H9 (cell line): ENCODE measurements around the gene PRR5L. TPM values are rescaled to one million over a fixed set of nuclear protein-coding genes. Genes with fewer than 3 reads are reported as not detected.

Source experiments
- DNase-seq: peaks from one replicate; pipeline ENCODE4 v3.0.0-alpha.2; 2017
- H2AFZ ChIP-seq: one replicate; pipeline ENCODE4 v1.6.1; 2013; ENCODE audit warnings: mild to moderate bottlenecking, low read length, control low read depth, moderate library complexity
- H2AK5ac ChIP-seq: 2 replicates; pipeline ENCODE4 v1.6.1; 2013; ENCODE audit warnings: low read length, control low read depth, mixed read lengths; ENCODE audit not compliant: insufficient read length
- H2BK120ac ChIP-seq: one replicate; pipeline ENCODE4 v1.6.1; 2013; ENCODE audit warnings: low read depth, mild to moderate bottlenecking, low read length, control low read depth, inconsistent platforms; ENCODE audit not compliant: poor library complexity, severe bottlenecking
- H2BK12ac ChIP-seq: 2 replicates; pipeline ENCODE4 v1.6.1; 2013; ENCODE audit warnings: low read length, control low read depth, mixed read lengths, low read depth; ENCODE audit not compliant: insufficient read length
- H2BK15ac ChIP-seq: 2 replicates; pipeline ENCODE4 v1.6.1; 2013; ENCODE audit warnings: low read depth, low read length, control low read depth
- H2BK20ac ChIP-seq: one replicate; pipeline ENCODE4 v1.6.1; 2013; ENCODE audit warnings: low read depth, mild to moderate bottlenecking, low read length, control low read depth, inconsistent platforms; ENCODE audit not compliant: poor library complexity, severe bottlenecking
- H2BK5ac ChIP-seq: 2 replicates; pipeline ENCODE4 v1.6.1; 2013; ENCODE audit warnings: low read length, control low read depth, mixed read lengths; ENCODE audit not compliant: insufficient read length
- H3K14ac ChIP-seq: 2 replicates; pipeline ENCODE4 v1.6.1; 2013; ENCODE audit warnings: low read length, control low read depth; ENCODE audit not compliant: insufficient read depth
- H3K18ac ChIP-seq: 2 replicates; pipeline ENCODE4 v1.6.1; 2013; ENCODE audit warnings: low read depth, mild to moderate bottlenecking, mixed read lengths, low read length, control low read depth; ENCODE audit not compliant: insufficient read length
- H3K23ac ChIP-seq: 2 replicates; pipeline ENCODE4 v1.6.1; 2013; ENCODE audit warnings: low read length, control low read depth, mixed read lengths, low read depth; ENCODE audit not compliant: insufficient read length
- H3K23me2 ChIP-seq: 2 replicates; pipeline ENCODE4 v1.6.1; 2013; ENCODE audit warnings: low read depth, mild to moderate bottlenecking, mixed read lengths, low read length, control low read depth; ENCODE audit not compliant: insufficient read length, poor library complexity, severe bottlenecking
- H3K27ac ChIP-seq: 2 replicates; pipeline ENCODE4 v1.5.1; 2013; ENCODE audit warnings: low read length, control low read depth, mixed read lengths, low read depth; ENCODE audit not compliant: insufficient read length
- H3K27me3 ChIP-seq: 2 replicates; pipeline ENCODE4 v1.6.1; 2013; ENCODE audit warnings: low read length, control low read depth, inconsistent platforms; ENCODE audit not compliant: insufficient read depth
- H3K4ac ChIP-seq: 2 replicates; pipeline ENCODE4 v1.6.1; 2013; ENCODE audit warnings: low read depth, mild to moderate bottlenecking, control low read depth, inconsistent platforms, low read length, moderate library complexity
- H3K4me1 ChIP-seq: 2 replicates; pipeline ENCODE4 v1.6.1; 2013; ENCODE audit warnings: low read length, control low read depth, inconsistent platforms; ENCODE audit not compliant: insufficient read depth
- H3K4me2 ChIP-seq: 2 replicates; pipeline ENCODE4 v1.6.1; 2013; ENCODE audit warnings: low read length, control low read depth, mixed read lengths; ENCODE audit not compliant: insufficient read length, insufficient read depth
- H3K56ac ChIP-seq: 2 replicates; pipeline ENCODE4 v1.6.1; 2013; ENCODE audit warnings: low read depth, mild to moderate bottlenecking, mixed read lengths, low read length, control low read depth; ENCODE audit not compliant: insufficient read length
- H3K79me1 ChIP-seq: 2 replicates; pipeline ENCODE4 v1.6.1; 2013; ENCODE audit warnings: low read depth, mild to moderate bottlenecking, moderate library complexity, low read length, control low read depth, inconsistent platforms; ENCODE audit not compliant: insufficient read depth, poor library complexity, severe bottlenecking
- H3K79me2 ChIP-seq: 2 replicates; pipeline ENCODE4 v1.6.1; 2013; ENCODE audit warnings: low read length, control low read depth, inconsistent platforms; ENCODE audit not compliant: insufficient read depth
- H3K9ac ChIP-seq: 2 replicates; pipeline ENCODE4 v1.6.1; 2013; ENCODE audit warnings: low read length, control low read depth, mixed read lengths; ENCODE audit not compliant: insufficient read length; ENCODE audit errors: extremely low read depth
- H3K9me3 ChIP-seq: one replicate; pipeline ENCODE4 v1.6.1; 2013; ENCODE audit warnings: low read depth, low read length, inconsistent platforms; ENCODE audit not compliant: control insufficient read depth
- H3T11ph ChIP-seq: one replicate; pipeline ENCODE4 v1.6.1; 2013; ENCODE audit warnings: mild to moderate bottlenecking, low read length, control low read depth, inconsistent platforms
- H4K20me1 ChIP-seq: one replicate; pipeline ENCODE4 v1.6.1; 2013; ENCODE audit not compliant: control insufficient read depth, insufficient read length, insufficient read depth
- H4K5ac ChIP-seq: 2 replicates; pipeline ENCODE4 v1.6.1; 2013; ENCODE audit warnings: low read depth, mild to moderate bottlenecking, mixed read lengths, low read length, control low read depth; ENCODE audit not compliant: insufficient read length
- H4K8ac ChIP-seq: replicated peaks from 2 replicates; pipeline ENCODE4 v1.6.1; 2013; ENCODE audit warnings: low read length, control low read depth, mixed read lengths, low read depth; ENCODE audit not compliant: insufficient read length
- H4K91ac ChIP-seq: 2 replicates; pipeline ENCODE4 v1.6.1; 2013; ENCODE audit warnings: low read depth, mild to moderate bottlenecking, moderate library complexity, mixed read lengths, low read length, control low read depth; ENCODE audit not compliant: insufficient read length
- H3K27ac Mint-ChIP-seq, 3 experiments: 2 replicates in 2 of 3; 3 replicates in 1 of 3; pipeline ENCODE4 v1.8.0; 2020 to 2021; ENCODE audit warnings: mixed read lengths in 3 of 3, mild to moderate bottlenecking in 1 of 3, moderate library complexity in 1 of 3
- H3K27me3 Mint-ChIP-seq: 2 replicates; pipeline ENCODE4 v1.8.0; 2021; ENCODE audit warnings: low read depth, mild to moderate bottlenecking, moderate library complexity, mixed read lengths
- H3K36me3 Mint-ChIP-seq, 3 experiments: 2 replicates in 2 of 3; 3 replicates in 1 of 3; pipeline ENCODE4 v1.8.0; 2020 to 2021; ENCODE audit warnings: low read depth in 3 of 3, mixed read lengths in 3 of 3; ENCODE audit not compliant: insufficient read depth in 1 of 3
- H3K4me1 Mint-ChIP-seq, 2 experiments: 2 replicates each; pipeline ENCODE4 v1.8.0; 2020; ENCODE audit warnings: mixed read lengths in 2 of 2
- H3K4me3 Mint-ChIP-seq, 2 experiments: 2 replicates in 1 of 2; 3 replicates in 1 of 2; pipeline ENCODE4 v1.8.0; 2020 to 2021; ENCODE audit warnings: mild to moderate bottlenecking in 2 of 2, mixed read lengths in 2 of 2, moderate library complexity in 1 of 2
- H3K9me3 Mint-ChIP-seq, 2 experiments: 2 replicates in 1 of 2; 3 replicates in 1 of 2; pipeline ENCODE4 v1.8.0; 2020; ENCODE audit warnings: mild to moderate bottlenecking in 2 of 2, mixed read lengths in 2 of 2, moderate library complexity in 1 of 2
- WGBS: extraction: QIAGEN DNeasy Blood & Tissue Kit; methylation state at CpG from one replicate; pipeline ENCODE4 v1.1.7; 2013; ENCODE audit warnings: missing lambda C conversion rate, low lambda C conversion rate, mixed read lengths; ENCODE audit not compliant: insufficient read length; ENCODE audit errors: extremely low coverage; 5-methylcytosine and 5-hydroxymethylcytosine counted together
- total RNA-seq: library from RNA; stranded (reverse); gene quantifications from 2 replicates; pipeline ENCODE4 v1.2.1, GENCODE V29; 2021
- TF ChIP-seq, protein P1 (sequence below): fragments of 200-600 bp; sonication (generic); conservative IDR thresholded peaks from 3 replicates; pipeline ENCODE4 v1.8.0; 2021; ENCODE audit warnings: antibody characterized with exemption, mild to moderate bottlenecking

Gene PRR5L
- total RNA-seq, 1 experiment from 2014 or later, result 5.6 TPM

DNA sequence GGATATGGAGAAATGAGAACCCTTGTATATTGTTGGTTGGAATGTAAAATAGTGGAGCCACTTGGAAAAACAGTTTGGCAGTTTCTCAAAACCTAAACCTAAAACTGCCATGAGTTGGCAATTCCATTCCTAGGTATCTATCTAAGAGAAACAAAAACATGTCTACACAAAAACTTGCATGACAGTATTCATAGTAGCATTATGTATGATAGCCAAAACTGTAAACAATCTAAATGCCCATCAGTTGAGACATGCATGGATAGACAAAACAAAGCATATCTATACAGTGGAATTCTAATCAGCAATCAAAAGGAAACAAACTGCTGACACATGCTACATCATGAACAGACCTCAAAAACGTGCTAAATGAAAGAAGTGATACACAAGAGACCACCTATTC lies 179.1 kb downstream of the PRR5L start:
- Histone ChIP-seq H3K9ac (no peak overlapping the region), H2BK5ac (no peak overlapping the region), H2AK5ac (no peak overlapping the region), H2AFZ (no peak overlapping the region), H4K5ac (no peak overlapping the region), H3K18ac (no peak overlapping the region), H3K4me1 (no peaks in the 10 kb centered on the region), H3K4me2 (no peak overlapping the region), H3T11ph (no peak overlapping the region), H3K14ac (no peak overlapping the region), H3K27ac (no peak overlapping the region), H4K8ac (no peak overlapping the region), H3K79me2 (no peaks in the 10 kb centered on the region), H3K23me2 (no peaks in the 10 kb centered on the region), H3K56ac (no peak overlapping the region), H4K20me1 (no peaks in the 10 kb centered on the region), H2BK20ac (no peak overlapping the region), H3K79me1 (no peaks in the 10 kb centered on the region), H3K9me3 (no peaks in the 10 kb centered on the region), H4K91ac (no peak overlapping the region), H3K4ac (no peak overlapping the region), H2BK12ac (no peak overlapping the region), H2BK15ac (no peak overlapping the region), H2BK120ac (no peak overlapping the region), H3K27me3 (no peaks in the 10 kb centered on the region), H3K23ac (no peak overlapping the region)
- WGBS, result no CpG with 5 or more reads among the region's 1 CpG
- H3K27me3 Mint-ChIP-seq, result no peaks in the 10 kb centered on the region; the same call in none of the 2 replicates
- no peaks in the 10 kb centered on the region for H3K36me3 Mint-ChIP-seq
- no peak overlapping the region for H3K4me3 Mint-ChIP-seq
- no peaks in the 10 kb centered on the region for H3K9me3 Mint-ChIP-seq
- TF ChIP-seq, protein P1, sequence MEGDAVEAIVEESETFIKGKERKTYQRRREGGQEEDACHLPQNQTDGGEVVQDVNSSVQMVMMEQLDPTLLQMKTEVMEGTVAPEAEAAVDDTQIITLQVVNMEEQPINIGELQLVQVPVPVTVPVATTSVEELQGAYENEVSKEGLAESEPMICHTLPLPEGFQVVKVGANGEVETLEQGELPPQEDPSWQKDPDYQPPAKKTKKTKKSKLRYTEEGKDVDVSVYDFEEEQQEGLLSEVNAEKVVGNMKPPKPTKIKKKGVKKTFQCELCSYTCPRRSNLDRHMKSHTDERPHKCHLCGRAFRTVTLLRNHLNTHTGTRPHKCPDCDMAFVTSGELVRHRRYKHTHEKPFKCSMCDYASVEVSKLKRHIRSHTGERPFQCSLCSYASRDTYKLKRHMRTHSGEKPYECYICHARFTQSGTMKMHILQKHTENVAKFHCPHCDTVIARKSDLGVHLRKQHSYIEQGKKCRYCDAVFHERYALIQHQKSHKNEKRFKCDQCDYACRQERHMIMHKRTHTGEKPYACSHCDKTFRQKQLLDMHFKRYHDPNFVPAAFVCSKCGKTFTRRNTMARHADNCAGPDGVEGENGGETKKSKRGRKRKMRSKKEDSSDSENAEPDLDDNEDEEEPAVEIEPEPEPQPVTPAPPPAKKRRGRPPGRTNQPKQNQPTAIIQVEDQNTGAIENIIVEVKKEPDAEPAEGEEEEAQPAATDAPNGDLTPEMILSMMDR, result no peak
- no peak for DNase-seq
- H3K27ac Mint-ChIP-seq, result no peak overlapping the region
- no peaks in the 10 kb centered on the region for H3K4me1 Mint-ChIP-seq
